WTC11 (cell line): ENCODE data around the gene NDC1.

Experiments used
- CTCF ChIP-seq: fragments of 200-600 bp; IDR thresholded peaks from 2 replicates; pipeline ENCODE4 v1.8.0; 2022; ENCODE audit warnings: antibody characterized with exemption
- JUN ChIP-seq: sonication (generic); formaldehyde crosslinking; IDR thresholded peaks from 2 replicates; pipeline ENCODE4 v1.8.0; 2023; ENCODE audit warnings: mild to moderate bottlenecking, missing genetic modification reagents

- TF ChIP-seq CTCF (no peak), JUN (CRISPR knock-in tag) (no peak)
Observed at GRCh38 chr1:53766194-53766742, 71.8 kb downstream of the NDC1 start.
